ENCODE measurements around the gene LINGO1. TPM values are rescaled to one million over a fixed set of nuclear protein-coding genes. Genes with fewer than 3 reads are reported as not detected.

The LINGO1 gene
- total RNA-seq, 1 donor from 2014 or later: not detected

GRCh38 chr15:77572186-77572585, 60.5 kb downstream of the LINGO1 start:
- intact Hi-C loops (cut with micrococcal nuclease): no loop called here

DNA sequence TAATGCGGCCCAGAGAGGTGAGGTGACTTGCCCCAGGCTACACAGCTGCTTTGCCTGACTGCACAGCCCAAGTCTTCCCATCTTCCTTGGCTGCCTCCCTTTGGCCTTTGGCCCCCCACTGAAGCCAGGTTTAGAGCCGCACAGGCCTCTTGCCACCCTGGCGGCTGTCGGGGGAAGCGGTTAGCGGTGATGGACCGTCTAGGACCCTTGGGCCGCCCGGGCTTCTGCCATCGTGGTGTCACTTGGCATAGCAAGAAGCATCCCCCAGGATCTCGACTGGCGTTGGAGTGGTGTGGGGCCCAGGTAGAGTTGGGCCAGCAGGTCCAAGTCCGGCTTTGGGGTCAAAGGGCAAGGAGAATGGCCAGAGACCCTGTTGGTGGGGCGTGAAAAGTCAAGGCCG, 61.0 kb downstream of the LINGO1 start:
- intact Hi-C loops (cut with micrococcal nuclease): no loop called here

- intact Hi-C loops (cut with micrococcal nuclease): no loop called here
Observed at GRCh38 chr15:77571181-77571580, 61.5 kb downstream of the LINGO1 start.

GRCh38 chr15:77569729-77570125, 63.0 kb downstream of the LINGO1 start:
- intact Hi-C loops (cut with micrococcal nuclease): no loop called here

GRCh38 chr15:77568973-77569728, 63.6 kb downstream of the LINGO1 start:
- intact Hi-C loops (cut with micrococcal nuclease): no loop called here

DNA sequence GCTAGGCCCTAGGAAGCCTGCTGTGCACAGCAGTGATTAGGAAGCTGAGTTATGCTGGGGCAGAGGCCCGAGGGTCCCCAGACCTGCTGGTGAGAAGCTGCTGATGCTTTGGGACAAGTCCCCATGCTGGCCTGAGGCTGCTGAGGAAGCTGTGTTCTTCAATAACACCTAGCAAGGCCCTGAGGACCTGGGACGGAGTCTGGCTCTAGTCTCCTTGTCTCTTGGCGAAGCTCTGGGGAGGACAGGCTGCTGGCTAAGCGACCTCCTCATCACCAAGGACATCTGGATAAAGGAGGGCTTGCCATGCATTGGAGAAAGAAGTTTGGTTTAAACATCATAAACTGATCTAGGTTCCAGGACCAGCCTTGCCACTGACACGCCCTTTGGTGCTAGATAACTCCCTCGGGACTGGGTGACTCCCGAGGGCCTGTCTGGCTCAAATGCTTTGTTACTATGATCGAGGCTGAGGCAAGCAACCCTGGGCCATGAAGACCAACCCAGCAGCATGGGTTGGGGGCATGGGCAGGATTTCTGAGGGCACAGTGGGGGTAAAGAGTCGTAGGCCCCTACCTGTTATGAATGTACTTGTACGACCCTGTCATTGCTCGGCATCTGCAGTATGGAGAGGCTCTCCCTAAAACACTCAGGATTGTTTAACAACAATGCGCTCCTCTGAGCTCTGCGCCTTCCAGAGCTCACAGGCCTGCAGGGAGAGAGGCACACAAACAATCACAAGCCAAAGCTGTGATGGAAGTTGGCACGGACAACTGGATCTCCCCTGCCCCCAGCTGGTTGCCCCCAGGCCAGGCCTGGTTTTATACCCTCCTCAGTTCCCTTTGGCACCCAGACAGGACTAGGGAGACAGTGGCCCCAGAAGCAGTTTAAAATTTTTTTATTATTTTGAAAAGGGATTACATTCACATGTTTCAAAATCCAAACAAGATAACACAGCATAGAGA, 64.4 kb downstream of the LINGO1 start:
- intact Hi-C loops (cut with micrococcal nuclease): no loop called here

GRCh38 chr15:77567202-77567601, 65.5 kb downstream of the LINGO1 start:
- intact Hi-C loops (cut with micrococcal nuclease): no loop called here

DNA sequence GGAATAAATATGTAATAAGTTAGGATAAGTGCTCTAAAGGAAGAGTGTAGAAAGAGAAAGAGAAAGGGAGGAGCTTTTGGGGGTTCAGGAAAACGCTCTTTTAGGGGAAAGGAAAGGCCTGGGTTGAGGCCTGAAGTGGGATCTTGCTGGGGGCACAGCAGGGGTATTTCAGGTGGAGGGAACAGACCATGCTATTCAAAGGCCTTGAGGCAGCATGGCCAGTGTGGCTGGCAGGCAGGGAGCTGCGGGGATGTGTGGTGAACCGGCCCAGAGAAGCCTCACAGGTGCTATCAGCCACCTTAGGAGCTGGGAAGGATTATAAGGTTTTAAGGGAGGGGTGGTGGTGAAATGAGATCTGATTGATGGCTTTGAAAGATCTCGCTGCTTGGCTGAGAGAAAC, 66.6 kb downstream of the LINGO1 start:
- intact Hi-C loops (cut with micrococcal nuclease): no loop called here

- intact Hi-C loops (cut with micrococcal nuclease): no loop called here
Observed at GRCh38 chr15:77565378-77565915, 67.3 kb downstream of the LINGO1 start.

GRCh38 chr15:77564938-77565337, 67.8 kb downstream of the LINGO1 start:
- intact Hi-C loops (cut with micrococcal nuclease): no loop called here

DNA sequence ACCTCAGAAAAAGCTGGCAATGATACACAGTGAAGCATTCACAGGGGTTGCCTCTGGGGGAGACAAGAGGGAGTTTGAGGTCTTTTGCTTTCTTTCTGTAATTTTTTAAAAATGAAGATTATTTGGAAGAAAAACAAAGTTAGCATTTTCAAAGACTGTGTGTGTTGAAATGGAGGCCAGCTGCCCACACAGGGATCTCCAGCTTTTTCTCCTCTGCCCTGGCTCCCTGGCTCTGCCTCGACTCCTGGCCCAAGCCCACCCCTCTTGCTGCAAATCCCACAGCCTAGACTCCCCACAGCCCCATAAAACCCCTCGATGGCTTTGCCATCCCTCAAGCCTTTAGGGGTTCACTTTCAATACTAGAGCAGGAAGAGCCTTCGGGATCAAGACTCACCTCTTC, 68.4 kb downstream of the LINGO1 start:
- intact Hi-C loops (cut with micrococcal nuclease): no loop called here

DNA sequence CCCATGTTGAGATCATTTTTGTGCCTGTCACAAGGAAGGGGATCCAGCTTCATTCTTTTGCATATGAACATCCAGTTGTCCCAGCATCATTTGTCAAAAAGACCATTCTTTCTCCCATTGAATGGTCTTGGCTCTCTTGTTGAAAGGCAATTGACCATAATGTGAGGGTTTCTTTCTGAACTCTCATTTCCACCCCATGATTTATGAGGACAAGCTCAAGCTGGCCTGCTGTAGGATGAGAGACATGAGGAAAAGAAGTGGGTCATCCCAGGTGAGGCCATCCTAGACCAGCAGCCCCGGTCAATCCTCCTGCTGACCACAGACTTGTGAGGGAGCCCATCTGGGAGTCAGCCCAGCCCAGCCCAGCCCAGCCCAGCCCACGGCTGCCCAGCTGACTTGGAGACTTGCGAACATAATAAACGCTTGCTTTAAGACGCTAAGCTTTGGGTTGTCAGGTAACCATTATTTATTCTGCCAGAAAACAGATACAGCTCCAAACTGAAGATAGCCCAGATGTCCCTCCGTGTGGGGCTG, 69.0 kb downstream of the LINGO1 start:
- intact Hi-C loops (cut with micrococcal nuclease): no loop called here

Other genes with a start within 250 kb of the LINGO1 start
- 16.6 and 19.5 TPM in 2 replicates for gene PEAK1, start 212.8 kb downstream of the LINGO1 start, total RNA-seq
- 44.2 and 46.4 TPM in 2 replicates for gene HMG20A, start 212.0 kb downstream of the LINGO1 start, total RNA-seq

Data from T-helper 2 cell treated with Interferon-gamma antibody and Interleukin-4, amounts not matched to agents 100 ng/mL and 5 ng/mL, for 36 hours (primary cell).